Measurements from ENCODE around the gene TMEFF2. TPM values are rescaled to one million over a fixed set of nuclear protein-coding genes. Genes with fewer than 3 reads are reported as not detected.

The TMEFF2 gene
- total and polyA plus RNA-seq, 2 of the 8 experiments (the other 6 are each of a cell fraction or from before 2014, with no cell fraction given): 0.91 to 3.7 TPM

DNA sequence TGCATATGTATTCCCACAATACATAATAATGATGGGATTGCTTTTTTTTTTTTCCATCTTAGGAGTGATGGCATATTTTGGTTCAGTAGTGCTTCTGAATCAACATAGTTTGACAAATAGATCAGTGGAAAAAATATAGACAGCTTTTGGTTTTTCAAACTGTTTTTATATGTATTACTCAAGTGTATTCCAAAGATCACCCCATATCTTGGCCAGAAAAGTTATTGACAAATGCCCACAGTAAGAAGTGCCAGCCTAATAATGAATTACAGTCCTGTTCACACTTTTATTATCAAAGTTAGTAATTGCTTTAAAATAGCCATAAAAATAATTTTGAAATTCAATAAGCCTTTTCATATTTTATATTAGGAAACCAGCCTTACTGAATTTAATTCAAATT lies 95.0 kb downstream of the TMEFF2 start (continued):
- no peak for TF ChIP-seq SP2 (IDR thresholded peaks at IDR 0.05; ENCODE audit: low read length)

Measured in H1 (cell line).